GM12864 (cell line): ENCODE data around the gene DOK6.
A peak's percentile ranks its signal among the peaks of the same experiment; 100 is the strongest.

Source experiments
- DNase-seq: peaks from one replicate; pipeline ENCODE4 v3.0.0-alpha.2; 2011; ENCODE audit warnings: low read depth
- H3K4me3 ChIP-seq: 2 replicates; pipeline ENCODE4 v1.5.1; 2011; ENCODE audit warnings: mild to moderate bottlenecking, low read depth, low read length, control low read depth
- TF ChIP-seq, protein P1 (sequence below): IDR thresholded peaks from 2 replicates; pipeline ENCODE4 v1.5.1; 2011; ENCODE audit warnings: low read depth, mild to moderate bottlenecking, moderate library complexity, low read length, control low read depth, inconsistent platforms; ENCODE audit errors: missing control alignments

Gene DOK6

DNA sequence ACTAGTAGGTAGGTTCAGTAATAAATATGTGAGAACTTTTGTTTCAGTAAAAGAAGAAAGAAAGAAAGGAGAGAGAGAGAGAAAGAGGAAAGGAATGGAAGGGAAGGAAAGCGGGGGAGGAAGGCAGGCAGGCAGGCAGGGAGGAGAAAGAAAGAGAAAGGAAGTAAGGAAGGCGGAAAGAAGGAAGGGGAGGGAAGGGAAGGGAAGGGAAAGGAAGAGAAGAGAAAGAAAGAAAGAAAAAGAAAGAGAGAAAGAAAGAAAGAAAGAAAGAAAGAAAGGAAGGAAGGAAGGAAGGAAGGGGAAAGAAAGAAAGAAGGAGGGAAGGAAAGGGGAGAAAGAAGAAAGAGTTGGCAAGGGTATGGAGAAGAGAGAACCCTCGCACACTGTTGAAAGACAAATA, 479.4 kb downstream of the DOK6 start:
- TF ChIP-seq, protein P1, sequence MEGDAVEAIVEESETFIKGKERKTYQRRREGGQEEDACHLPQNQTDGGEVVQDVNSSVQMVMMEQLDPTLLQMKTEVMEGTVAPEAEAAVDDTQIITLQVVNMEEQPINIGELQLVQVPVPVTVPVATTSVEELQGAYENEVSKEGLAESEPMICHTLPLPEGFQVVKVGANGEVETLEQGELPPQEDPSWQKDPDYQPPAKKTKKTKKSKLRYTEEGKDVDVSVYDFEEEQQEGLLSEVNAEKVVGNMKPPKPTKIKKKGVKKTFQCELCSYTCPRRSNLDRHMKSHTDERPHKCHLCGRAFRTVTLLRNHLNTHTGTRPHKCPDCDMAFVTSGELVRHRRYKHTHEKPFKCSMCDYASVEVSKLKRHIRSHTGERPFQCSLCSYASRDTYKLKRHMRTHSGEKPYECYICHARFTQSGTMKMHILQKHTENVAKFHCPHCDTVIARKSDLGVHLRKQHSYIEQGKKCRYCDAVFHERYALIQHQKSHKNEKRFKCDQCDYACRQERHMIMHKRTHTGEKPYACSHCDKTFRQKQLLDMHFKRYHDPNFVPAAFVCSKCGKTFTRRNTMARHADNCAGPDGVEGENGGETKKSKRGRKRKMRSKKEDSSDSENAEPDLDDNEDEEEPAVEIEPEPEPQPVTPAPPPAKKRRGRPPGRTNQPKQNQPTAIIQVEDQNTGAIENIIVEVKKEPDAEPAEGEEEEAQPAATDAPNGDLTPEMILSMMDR = no peak
- DNase-seq = no peak
- H3K4me3 ChIP-seq = no peak overlapping the region

DNA sequence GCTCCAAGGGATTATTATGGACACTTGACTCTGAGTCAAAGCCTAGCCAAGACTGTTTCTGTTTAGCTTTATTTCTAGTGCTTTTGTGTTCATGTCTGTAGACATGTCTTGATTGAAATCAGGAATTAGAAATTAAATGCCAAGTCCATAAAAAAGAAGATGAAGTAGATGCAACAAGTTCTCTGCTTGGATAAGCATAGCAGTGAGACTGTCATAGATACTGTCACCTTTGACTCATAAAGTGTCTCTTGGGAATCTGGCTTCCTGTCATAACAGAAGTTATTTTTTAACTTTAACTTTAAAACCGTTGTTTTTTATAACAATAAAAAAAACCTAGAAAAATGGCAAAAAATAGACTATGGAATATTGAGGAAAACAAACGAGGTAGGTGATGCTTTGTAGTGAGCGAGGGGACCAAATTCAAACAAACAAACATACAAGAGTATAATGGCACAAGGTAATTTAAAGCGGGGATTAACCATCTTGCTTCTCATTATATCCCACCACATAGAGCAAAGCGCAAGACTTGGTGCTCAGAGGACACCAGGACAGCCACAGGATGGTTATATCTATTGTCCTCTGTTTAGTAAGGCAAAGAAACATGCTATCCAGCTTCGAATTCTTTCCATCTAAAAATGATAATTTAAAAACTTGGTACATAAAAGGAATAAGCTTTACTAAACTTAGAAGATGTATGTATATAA, 482.4 kb downstream of the DOK6 start:
- TF ChIP-seq, protein P1 = no peak
- H3K4me3 ChIP-seq = no peak overlapping the region

DNA sequence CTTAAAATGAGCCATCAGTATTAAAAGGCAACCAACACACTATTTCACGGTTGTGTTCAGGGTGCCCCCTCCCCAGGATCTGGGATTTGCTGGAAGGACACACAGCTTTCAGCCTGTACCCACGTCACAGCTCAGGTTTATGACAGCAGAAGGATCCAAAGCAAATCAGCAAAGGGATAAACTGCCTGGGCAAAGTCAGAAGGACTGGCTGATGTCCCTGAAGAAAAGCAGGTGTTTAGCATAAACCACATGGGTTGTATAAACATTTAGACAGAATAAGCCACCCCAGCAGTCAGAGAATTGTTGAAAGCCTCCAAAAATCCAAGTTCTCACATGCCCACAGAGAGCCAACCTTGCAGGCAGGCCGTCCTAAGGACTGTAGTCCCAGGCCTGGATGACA, 483.1 kb downstream of the DOK6 start:
- no peak overlapping the region for H3K4me3 ChIP-seq
- TF ChIP-seq, protein P1 = no peak
- no peak for DNase-seq

More for the DNA sequence above, 482.4 kb downstream of the DOK6 start:
- no peak for DNase-seq

DNA sequence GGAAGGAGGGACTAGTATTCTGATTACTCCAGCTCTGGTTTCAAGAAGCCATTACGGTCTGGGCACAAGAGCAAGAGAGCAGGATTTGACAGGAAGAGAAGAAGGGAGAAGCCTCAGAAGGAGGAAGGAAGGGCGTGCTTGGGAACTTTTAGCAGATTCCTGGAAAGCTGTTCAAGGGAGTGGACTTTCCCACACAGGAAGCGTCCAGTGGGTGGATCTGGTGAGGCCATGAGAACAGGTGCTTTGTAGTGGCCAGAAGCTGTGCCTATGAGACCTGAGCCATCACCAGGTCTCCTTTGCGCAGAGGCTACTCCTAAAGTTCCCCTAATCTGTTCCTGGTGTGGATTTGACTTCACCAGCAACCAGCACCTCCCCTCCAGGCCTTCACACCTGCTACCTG, 484.7 kb downstream of the DOK6 start:
- DNase-seq = no peak

DNA sequence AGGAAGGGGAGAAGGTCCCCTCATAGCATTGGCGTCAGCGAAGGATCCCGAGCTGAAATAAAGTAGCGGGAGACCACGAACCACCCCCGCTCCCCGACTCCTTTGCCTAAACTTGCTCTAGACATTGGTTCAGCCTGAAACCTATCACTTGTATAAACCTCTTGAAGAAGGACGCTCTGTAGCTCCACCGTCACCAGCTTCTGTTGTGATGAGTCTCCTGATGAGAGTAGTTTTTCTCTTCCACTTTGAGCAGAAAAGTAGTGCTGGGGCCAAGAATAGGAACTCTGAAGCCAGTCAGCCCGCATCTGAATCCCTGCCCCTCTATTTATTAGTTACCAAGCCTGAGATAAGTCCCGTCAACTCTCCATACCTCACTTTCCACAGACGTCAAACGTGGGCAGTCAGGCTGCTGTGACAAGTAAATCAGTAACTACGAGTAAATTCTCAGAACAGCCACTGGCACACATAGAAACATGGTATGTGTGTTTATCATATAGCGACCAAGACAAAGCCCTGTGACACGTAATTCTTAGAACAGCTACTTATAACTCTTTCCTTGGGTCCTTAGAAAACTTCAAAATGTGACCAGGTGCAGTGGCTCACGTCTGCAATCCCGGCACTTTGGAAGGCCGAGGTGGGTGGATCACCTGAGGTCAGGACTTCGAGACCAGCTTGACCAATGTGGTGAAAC, 485.3 kb downstream of the DOK6 start:
- TF ChIP-seq, protein P1 = no peak
- DNase-seq = peak; percentile 35
- H3K4me3 ChIP-seq = no peak overlapping the region

More for the DNA sequence above, 484.7 kb downstream of the DOK6 start:
- H3K4me3 ChIP-seq = no peak overlapping the region
- TF ChIP-seq, protein P1 = no peak

DNA sequence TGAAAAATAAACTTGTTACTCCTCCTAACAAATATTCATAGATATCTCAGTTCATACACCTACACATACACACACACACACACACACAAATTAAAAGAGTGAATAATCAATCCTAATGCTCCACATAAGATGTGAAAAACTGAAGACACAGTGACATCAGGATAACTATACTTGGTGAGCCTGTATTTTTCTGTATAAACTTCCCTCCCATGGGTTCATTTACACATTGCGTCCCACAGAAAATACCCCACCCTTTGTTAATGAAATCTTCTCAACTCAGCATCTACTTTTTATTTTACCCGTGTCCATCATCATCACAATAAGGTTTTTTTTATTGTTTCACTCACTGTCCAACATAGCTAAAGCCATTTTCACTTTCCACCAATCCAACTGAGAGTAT, 486.6 kb downstream of the DOK6 start:
- DNase-seq = no peak
- no peak overlapping the region for H3K4me3 ChIP-seq
- TF ChIP-seq, protein P1 = no peak
